Skin epidermis (tissue), 12 donors: ENCODE measurements around the gene IFIT3.

Source experiments
- H3K27ac ChIP-seq, 21 experiments: fragments of 200-600 bp; sonication (generic) in 11 of 21; one replicate each; pipeline ENCODE4 v1.5.0; 2020; ENCODE audit warnings: mild to moderate bottlenecking in 3 of 21, inconsistent platforms in 2 of 21, moderate library complexity in 2 of 21
- H3K4me3 ChIP-seq, 7 experiments: fragments of 200-600 bp; sonication (generic) in 2 of 7; one replicate each; pipeline ENCODE4 v1.5.0; 2020; ENCODE audit warnings: inconsistent platforms in 2 of 7, mild to moderate bottlenecking in 2 of 7, moderate library complexity in 1 of 7

IFIT3 gene

DNA sequence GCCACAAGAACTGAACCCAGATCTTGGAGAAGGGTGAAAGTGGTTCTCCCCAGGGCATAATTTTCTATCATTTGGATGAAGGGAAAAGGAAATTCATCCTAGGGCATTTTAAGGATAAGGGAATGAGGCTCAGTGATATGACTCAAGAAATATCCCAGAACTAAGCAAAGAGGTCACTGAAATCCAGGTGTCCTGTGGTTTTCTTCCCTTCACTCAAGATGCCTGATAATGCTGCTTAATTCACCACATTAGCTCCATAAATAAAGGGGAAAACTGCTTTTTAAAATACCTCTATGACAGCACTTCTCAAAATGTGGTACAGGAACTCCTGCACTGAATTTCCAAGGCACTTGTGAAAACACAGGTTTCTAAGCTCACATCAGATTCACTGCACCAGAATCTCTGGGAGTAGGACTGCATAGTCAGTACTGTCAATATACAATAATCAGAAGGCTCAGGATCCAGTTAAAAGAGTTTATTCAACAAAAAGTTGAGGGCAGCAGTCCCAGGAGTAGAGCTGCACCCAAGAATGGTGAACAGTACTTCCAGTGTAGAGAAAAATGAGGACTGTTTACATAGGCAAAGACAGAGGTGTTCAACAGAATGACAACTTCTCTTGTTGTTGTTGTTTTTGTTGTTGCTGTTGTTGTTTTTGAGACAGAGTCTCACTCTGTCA lies 2.9 kb downstream of the IFIT3 start:
- no peak overlapping the region for H3K4me3 ChIP-seq
- peak overlapping the region in 7 of 21 experiments; percentile 11 to 81 (median 36) for H3K27ac ChIP-seq

- H3K4me3 ChIP-seq: peak overlapping the region in 4 of 7 experiments; percentile 17 to 40 (median 28)
These were observed 3.8 kb downstream of the IFIT3 start for GRCh38 chr10:89331487-89332122.

GRCh38 chr10:89332123-89332633 lies 4.4 kb downstream of the IFIT3 start:
- peak overlapping the region; percentile 14 to 40 (median 23) for H3K4me3 ChIP-seq
- H3K27ac ChIP-seq: peak overlapping the region in 19 of 21 experiments; percentile 17 to 90 (median 70)

More at GRCh38 chr10:89331487-89332122, 3.8 kb downstream of the IFIT3 start:
- peak overlapping the region in 19 of 21 experiments; percentile 17 to 90 (median 70) for H3K27ac ChIP-seq

GRCh38 chr10:89335226-89335625 lies 7.4 kb downstream of the IFIT3 start:
- peak overlapping the region in 2 of 21 experiments; percentile 2 to 4 for H3K27ac ChIP-seq
- no peak overlapping the region for H3K4me3 ChIP-seq

GRCh38 chr10:89336241-89336640 lies 8.4 kb downstream of the IFIT3 start:
- H3K27ac ChIP-seq: no peak overlapping the region
- no peak overlapping the region for H3K4me3 ChIP-seq

DNA sequence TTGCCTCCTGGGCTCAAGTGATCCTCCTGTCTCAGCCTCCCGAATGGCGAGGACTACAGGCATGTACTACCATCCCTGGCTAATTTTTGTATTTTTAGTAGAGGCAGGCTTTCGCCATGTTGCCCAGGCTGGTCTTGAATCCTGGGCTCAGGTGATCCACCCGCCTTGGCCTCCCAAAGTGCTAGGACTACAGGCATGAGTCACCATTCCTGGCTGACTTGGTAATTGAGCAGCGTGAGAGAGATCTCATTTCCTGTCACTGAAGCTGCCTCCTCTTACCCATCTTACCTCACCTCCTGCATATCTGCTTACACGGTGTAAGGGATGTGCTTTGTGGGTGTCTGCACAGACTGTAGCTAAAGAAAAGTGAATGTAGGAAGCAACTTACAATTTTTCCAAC lies 9.7 kb downstream of the IFIT3 start:
- Histone ChIP-seq H3K27ac (no peak overlapping the region), H3K4me3 (no peak overlapping the region)

GRCh38 chr10:89338713-89339112 lies 10.9 kb downstream of the IFIT3 start:
- Histone ChIP-seq H3K4me3 (no peak overlapping the region), H3K27ac (no peak overlapping the region)

GRCh38 chr10:89339875-89340274 lies 12.1 kb downstream of the IFIT3 start:
- Histone ChIP-seq H3K27ac (no peak overlapping the region), H3K4me3 (no peak overlapping the region)

GRCh38 chr10:89341649-89342048 lies 13.9 kb downstream of the IFIT3 start:
- Histone ChIP-seq H3K4me3 (no peak overlapping the region), H3K27ac (no peak overlapping the region)

- Histone ChIP-seq H3K27ac (no peak overlapping the region), H3K4me3 (no peak overlapping the region)
These were observed 14.6 kb downstream of the IFIT3 start for GRCh38 chr10:89342206-89342958.

DNA sequence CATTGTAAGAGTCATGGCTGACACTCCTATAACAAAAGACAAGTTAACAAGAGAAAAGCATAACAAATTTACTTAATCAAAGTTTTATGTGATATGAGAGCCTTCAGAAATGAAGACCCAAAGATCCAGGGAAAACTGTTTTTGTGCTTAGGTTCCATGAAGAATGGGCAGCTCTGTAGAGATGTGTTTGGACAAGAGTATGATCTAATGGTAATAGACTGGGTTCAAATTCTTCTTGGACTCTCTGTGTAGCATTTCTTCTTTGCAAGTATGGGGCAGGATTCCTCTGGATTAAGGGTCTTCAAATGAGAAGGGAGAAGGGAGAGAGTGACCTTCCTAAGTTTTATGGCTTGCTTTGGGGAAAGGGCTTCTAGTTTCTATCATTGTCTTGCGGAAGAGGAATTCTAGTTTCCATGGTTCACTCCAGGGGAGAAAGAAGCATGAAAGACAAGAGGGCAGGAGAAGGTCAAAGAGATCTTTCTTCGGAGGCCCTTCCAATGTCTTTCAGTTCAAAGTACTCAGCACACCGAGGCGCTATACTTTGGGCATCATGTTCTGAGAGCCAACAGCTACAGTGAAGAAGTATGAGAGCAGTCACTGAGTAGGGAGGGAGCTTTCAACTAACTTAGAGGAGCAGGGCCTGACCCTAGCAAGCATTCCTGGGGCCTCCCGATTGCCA lies 15.4 kb downstream of the IFIT3 start:
- no peak overlapping the region for H3K4me3 ChIP-seq

GRCh38 chr10:89344156-89344555 lies 16.4 kb downstream of the IFIT3 start:
- no peak overlapping the region for H3K27ac ChIP-seq
- no peak overlapping the region for H3K4me3 ChIP-seq

More for the DNA sequence above, 15.4 kb downstream of the IFIT3 start:
- H3K27ac ChIP-seq: peak overlapping the region in 1 of 21 experiments; percentile 38

GRCh38 chr10:89345367-89346000 lies 17.7 kb downstream of the IFIT3 start:
- no peak overlapping the region for H3K4me3 ChIP-seq
- peak overlapping the region in 2 of 21 experiments; percentile 9 to 43 for H3K27ac ChIP-seq

GRCh38 chr10:89346405-89347254 lies 18.8 kb downstream of the IFIT3 start:
- peak overlapping the region in 7 of 21 experiments; percentile 5 to 68 (median 52) for H3K27ac ChIP-seq

DNA sequence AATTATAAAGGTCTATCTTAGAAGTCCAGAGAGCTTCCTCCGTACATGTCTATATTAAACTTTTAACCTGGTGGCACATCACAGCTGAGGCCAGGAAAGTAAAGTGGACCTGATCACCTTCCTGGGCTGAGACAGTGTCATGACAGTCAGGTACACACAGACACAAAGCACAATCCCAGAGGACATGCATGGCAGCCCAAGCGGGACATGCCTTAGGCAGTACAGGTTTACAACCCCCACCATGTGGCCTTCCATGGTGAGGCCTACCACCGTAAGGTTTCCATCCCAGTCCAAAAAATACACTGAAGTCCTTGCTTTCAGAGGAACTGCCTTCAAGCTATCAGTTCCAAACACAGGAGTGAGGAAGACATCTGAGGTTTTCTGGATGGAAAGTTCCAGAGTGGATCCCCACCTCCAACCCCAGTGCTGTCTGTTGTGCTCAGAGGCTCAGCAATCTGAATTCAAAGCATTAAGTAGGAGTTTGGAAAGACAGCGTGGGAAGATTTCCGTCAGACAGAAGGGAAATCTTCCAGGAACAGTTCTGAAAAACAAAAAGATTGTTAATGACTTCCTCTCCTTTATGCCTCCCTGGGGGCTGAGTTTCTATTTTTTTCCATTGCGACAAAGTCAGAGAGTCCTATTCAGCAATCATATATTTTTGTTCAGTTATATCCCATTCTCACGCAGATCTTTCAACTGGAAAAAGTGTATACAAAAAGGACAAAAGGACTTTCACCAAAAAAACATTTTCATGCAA lies 20.1 kb downstream of the IFIT3 start:
- Histone ChIP-seq H3K27ac (peak overlapping the region in 13 of 21 experiments; percentile 5 to 76 (median 52)), H3K4me3 (no peak overlapping the region)

More at GRCh38 chr10:89346405-89347254, 18.8 kb downstream of the IFIT3 start:
- no peak overlapping the region for H3K4me3 ChIP-seq

- peak overlapping the region in 7 of 21 experiments; percentile 3 to 76 (median 53) for H3K27ac ChIP-seq
- no peak overlapping the region for H3K4me3 ChIP-seq
These were observed 20.7 kb downstream of the IFIT3 start for GRCh38 chr10:89348481-89348880.

- no peak overlapping the region for H3K4me3 ChIP-seq
- peak overlapping the region in 3 of 21 experiments; percentile 12 to 65 (median 52) for H3K27ac ChIP-seq
These were observed 21.2 kb downstream of the IFIT3 start for GRCh38 chr10:89348975-89349374.
